SIG-M5 (cell line): ENCODE data around the gene C14orf119.

Experiments used
- DNase-seq: peaks from one replicate; lab custom pipeline; 2025; lab: John Stamatoyannopoulos, UW

The C14orf119 gene

GRCh38 chr14:23060536-23061260 lies 34.6 kb upstream of the C14orf119 start:
- DNase-seq = no peak

GRCh38 chr14:23062002-23062401 lies 33.3 kb upstream of the C14orf119 start:
- DNase-seq = no peak

- no peak for DNase-seq
These were observed 31.7 kb upstream of the C14orf119 start for GRCh38 chr14:23063601-23064000.

DNA sequence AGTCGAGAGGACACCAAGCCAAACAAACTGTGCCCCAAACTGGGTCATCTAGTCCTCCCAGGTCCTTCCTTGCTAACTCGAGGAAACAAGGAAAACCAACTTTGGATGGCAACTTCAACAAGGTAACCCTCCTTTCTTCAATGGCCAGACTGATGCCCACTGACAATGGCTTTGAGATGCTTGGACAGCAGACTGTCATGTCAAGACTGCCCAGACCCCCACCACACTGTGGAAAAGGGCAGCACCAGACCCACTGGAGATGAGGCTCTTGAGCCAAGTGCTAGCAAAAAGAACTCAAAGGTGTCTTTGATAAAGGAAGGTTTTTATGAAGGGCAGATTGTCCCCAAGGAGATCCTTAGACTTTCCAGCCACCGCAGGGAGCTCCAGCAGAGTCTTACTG lies 28.9 kb upstream of the C14orf119 start:
- DNase-seq = no peak

- DNase-seq = no peak
These were observed 28.2 kb upstream of the C14orf119 start for GRCh38 chr14:23066855-23067744.

- no peak for DNase-seq
These were observed 27.2 kb upstream of the C14orf119 start for GRCh38 chr14:23067847-23068788.

- DNase-seq = no peak
These were observed 26.4 kb upstream of the C14orf119 start for GRCh38 chr14:23068789-23069412.

GRCh38 chr14:23069413-23069806 lies 25.9 kb upstream of the C14orf119 start:
- no peak for DNase-seq

DNA sequence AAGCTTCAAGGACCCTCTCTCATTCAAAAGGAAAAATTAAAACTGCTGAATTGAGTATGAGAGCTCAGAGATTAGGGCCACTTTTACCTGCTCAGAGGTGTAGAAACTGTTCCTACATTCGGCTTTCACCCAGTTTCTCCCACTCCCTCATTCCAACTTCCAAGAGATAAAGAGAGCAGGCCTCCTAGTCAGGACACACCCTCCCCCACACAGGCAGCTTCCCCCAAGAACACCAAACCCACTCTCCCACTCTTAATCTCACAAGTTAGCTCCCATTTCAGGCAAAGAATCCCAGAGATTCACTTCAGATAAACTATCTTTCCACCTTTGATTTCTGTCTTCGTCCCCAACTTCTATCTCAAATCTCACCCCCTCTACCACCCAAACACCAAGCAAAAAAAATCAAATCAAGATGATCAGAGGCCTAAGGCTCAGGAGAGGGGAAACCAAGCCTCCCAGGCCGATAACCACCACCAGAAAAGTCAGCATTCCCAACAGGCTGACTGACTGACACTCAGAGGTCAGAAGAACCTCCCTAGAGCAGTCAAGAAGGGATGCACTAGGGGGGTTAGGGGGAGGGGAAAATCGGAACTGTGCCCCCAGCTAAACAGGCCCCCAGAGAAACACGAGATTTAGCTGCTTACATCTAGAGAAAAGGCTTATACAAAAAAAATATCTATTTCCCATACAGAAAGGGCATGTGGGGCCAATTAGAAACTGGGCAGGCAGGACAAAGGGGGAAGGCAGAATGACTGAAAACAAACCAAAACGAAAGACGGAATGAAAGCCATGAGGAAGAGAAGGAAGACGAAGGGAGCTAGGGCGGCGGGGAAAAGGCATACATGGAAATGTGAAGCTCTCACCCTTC lies 24.8 kb upstream of the C14orf119 start:
- DNase-seq = no peak

DNA sequence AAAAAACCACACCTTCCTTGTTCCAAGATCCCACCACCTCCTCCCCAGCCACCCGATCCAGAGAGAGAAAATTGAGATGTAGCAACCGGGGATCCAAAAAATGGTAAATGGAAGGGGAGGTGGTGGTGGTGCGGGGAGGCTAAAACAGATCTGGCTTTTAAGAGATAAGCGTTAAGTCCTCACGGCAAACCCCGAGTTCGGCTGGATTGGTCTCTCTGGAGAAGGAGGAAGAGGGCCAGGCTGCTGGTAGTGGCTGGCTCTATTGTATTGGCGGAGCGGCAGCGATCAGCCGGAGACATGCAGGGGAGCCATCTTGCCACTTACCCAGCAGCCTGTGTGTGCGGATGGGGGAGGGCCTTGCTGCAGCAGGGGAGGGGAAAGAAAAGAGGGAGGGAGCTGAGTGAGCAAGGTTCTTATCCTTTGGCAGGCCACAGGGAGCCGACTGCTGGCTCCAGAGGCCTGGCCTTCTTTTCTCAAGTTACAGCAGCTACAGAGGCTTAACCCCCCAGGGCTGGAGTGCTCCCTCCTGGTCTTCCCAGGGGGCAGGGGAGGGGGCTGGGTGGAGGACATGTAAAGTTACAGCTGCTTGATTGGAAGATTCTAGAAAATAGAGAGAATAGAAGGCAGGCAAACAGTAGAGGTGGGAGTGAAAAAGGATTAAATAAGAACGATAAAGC lies 23.9 kb upstream of the C14orf119 start:
- DNase-seq = no peak

DNA sequence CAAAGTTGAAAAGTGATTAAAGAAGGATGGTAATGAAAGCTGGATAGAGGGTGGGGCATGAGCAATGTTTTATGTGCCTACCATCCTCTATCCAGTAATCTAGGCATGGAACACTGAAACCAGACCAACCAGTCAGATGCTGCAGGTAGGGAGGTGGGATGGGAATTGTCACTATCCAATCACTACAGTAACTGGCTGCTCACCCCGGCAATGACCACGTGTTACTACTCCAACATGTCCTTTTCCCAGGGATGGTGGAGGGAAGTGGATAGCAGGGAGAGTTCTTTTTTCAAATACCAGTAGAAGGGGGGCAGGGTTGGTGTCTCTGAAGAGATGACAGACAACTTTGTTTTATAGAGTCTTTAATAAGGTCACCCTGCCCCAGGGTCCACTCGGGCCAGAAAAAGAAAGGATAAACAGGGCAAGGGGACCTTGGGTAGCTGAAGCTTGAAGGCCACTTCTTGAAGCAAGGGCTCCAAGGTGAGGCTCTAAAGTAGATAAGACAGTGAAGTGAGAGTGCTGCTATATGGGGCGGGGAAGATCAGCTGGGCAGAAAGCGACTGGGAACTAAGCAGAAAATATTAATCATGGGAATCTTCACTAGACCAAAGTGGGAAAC lies 23.3 kb upstream of the C14orf119 start:
- no peak for DNase-seq

DNA sequence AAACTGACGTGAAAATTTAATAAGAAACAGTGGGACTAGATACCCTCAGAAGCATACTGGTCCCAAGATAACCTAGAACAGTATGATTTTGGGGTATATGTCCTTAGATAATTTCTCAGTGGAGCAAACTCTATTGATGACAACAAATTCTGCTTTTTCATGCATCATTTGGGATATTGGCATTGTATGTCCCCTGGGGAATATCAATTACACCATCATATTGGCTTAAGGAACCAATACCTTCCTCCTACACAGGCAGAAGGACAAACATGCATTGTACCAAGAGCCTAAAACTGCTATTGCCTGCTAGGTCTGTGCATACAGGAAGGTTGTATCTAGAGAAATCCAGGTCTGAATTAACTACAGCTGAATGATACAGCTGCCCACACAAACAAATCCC lies 20.4 kb upstream of the C14orf119 start:
- DNase-seq = no peak

DNA sequence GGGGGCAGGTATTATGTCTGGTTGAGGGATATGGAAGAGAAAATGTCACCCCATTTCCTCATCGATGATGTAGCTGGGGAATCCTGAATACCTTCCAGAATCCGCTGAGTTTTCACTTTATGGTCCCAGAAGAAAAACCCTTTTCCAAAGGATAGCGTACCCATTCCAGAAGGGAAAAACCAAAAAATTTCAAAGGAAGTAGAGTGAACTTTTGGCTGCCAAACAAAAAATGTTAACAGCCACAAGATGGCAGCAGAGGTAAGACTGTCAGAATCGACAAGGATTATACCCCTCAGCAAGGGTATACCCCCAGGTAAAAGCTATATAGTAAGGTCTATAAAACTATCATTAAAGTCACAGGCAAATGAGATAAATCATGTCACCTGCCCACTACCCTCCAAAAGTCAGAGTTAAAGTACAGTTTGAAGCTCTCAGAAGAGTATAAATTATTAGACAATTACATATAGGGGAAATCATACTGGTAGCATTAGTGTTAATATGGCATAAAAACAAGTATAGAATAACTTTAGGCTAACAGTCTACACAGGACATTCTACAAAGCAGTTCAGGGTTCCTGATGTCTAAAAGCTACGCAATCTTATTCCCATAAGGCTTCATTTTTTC lies 18.4 kb upstream of the C14orf119 start:
- DNase-seq = no peak

GRCh38 chr14:23077962-23078361 lies 17.3 kb upstream of the C14orf119 start:
- no peak for DNase-seq

DNA sequence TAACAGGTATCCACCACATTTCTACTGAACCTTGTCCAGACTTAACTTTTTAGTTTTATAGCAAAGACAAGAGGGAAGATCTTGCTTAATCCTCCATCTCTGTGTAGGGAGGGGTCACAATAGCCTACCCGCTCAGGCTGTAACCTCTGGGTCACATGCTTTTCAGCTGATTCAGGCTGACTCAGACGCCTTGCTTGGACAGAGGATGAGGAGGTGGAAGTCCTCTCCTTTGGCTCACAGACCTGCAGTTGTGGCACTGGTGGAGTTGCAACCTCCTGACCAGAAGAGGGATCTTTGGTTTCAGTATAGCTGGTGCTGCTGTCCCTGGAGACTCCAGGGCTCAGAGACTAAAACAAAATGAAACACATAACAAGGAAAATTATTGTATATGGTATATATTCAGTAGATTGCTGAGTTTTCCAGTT lies 16.6 kb upstream of the C14orf119 start:
- DNase-seq = no peak

DNA sequence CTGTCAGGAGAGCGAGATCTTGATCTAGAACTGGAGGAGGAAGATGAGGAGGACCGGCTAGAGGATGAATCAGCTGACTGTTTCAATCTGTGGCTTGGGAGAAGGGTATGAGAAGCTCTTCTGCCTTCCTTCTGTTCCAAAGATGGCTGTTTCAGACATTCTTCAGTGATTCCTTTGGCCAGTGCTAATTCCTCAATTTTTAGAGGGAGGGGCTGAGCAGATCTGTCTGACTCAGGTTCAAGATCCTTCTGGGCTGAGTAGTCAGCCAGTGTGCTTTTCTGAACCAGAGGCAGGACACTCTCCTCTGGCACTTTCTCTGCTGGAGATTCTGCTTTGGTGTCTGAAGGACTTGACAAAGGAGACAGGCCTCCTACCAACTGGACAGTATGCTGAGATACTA lies 15.6 kb upstream of the C14orf119 start:
- DNase-seq = no peak

GRCh38 chr14:23080474-23080873 lies 14.8 kb upstream of the C14orf119 start:
- no peak for DNase-seq

DNA sequence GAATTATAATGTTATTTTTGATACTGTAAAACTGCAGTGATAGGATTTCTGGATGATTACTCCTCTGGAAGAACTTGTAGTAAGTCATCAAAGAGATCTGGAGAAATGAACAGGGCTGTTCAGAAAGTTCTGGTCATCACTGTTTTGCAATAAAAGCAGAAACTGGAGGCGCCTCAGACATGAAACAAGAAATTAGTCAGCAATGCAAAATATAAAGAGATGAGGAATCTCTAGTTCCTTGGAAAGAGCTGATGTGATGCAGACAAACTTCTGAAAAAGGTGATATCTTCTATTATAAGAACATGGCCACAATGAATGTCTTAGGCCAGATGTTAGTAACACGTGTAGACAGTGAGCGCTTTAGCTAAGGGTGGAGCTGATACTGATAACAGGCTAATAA lies 9.8 kb upstream of the C14orf119 start:
- no peak for DNase-seq

DNA sequence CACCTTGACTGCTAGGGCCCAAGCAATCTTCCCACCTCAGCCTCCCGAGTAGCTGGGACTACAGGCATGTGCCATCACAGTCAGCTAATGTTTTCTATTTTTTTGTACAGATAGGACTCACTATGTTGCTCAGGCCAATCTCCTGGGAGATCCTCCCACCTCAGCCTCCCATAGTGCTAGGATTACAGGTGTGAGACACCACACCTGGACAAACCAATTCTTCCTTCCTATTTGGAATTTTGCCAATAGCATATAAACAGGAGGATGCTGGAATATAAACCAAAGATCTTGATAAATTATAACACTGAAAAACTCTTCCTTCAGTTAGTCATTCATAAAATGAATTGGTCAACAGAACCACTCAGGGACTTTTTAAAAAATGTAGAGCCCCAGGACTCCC lies 8.7 kb upstream of the C14orf119 start:
- no peak for DNase-seq
